Activated T-cell treated with anti-CD3 and anti-CD28 coated beads, Interleukin-2, amount 50 U/mL, for 48 hours (primary cell): ENCODE measurements around the gene CRIP1.
A peak's percentile ranks its signal among the peaks of the same experiment; 100 is the strongest.

Source experiments
- DNase-seq, 2 experiments: peaks; one replicate each; pipeline ENCODE4 v3.0.0-alpha.2; 2020

CRIP1 gene

GRCh38 chr14:105471297-105471821 lies 15.3 kb upstream of the CRIP1 start:
- no peak for DNase-seq

GRCh38 chr14:105471823-105472485 lies 14.7 kb upstream of the CRIP1 start:
- no peak for DNase-seq

- DNase-seq, result no peak
These were observed 14.1 kb upstream of the CRIP1 start for GRCh38 chr14:105472486-105472991.

GRCh38 chr14:105473033-105473676 lies 13.5 kb upstream of the CRIP1 start:
- DNase-seq, result no peak

GRCh38 chr14:105473677-105474482 lies 12.8 kb upstream of the CRIP1 start:
- DNase-seq, result peak; percentile 73 to 76

GRCh38 chr14:105474483-105475268 lies 12.0 kb upstream of the CRIP1 start, which contains the start of gene CRIP2:
Gene CRIP2, plus strand, starts transcription at chr14:105474821. Its CDS starts 42 bp downstream, at chr14:105474863.
- no peak for DNase-seq

- DNase-seq, result no peak
These were observed 11.2 kb upstream of the CRIP1 start for GRCh38 chr14:105475269-105476096.

GRCh38 chr14:105476097-105476830 lies 10.4 kb upstream of the CRIP1 start:
- DNase-seq, result no peak

- DNase-seq, result no peak
These were observed 9.6 kb upstream of the CRIP1 start for GRCh38 chr14:105476831-105477659.

- DNase-seq, result no peak
These were observed 8.9 kb upstream of the CRIP1 start for GRCh38 chr14:105477660-105478397.

GRCh38 chr14:105478398-105479251 lies 8.1 kb upstream of the CRIP1 start:
- no peak for DNase-seq

- DNase-seq, result no peak
These were observed 7.1 kb upstream of the CRIP1 start for GRCh38 chr14:105479431-105480158.

- no peak for DNase-seq
These were observed 6.4 kb upstream of the CRIP1 start for GRCh38 chr14:105480199-105480746.

- DNase-seq, result peak; percentile 97 to 98
These were observed 5.6 kb upstream of the CRIP1 start for GRCh38 chr14:105480807-105481801.

- peak; percentile 91 to 93 for DNase-seq
These were observed 4.7 kb upstream of the CRIP1 start for GRCh38 chr14:105481886-105482457.
